ENCODE data around the gene UPK2. TPM values are rescaled to one million over a fixed set of nuclear protein-coding genes. Genes with fewer than 3 reads are reported as not detected.

Gene UPK2
- total RNA-seq, 1 experiment from 2014 or later, result not detected

GRCh38 chr11:118957968-118958367, 1.9 kb downstream of the UPK2 start:
- Mint-ChIP-seq H3K27ac (no peak overlapping the region), H3K4me3 (no peak overlapping the region), H3K27me3 (ENCODE audit: low read depth) (peaks cover 11% of the 10 kb centered on the region), H3K4me1 (peaks cover 14% of the 10 kb centered on the region), H3K9me3 (no peaks in the 10 kb centered on the region), H3K36me3 (no peaks in the 10 kb centered on the region)
- TF ChIP-seq GRHL2 (CRISPR knock-in tag; IDR thresholded peaks at IDR 0.05; ENCODE audit: insufficient replicate concordance, severe bottlenecking), result no peak
- no peak for TF ChIP-seq ZNF425 (CRISPR knock-in tag; conservative IDR thresholded peaks at IDR 0.05)
- no peak for TF ChIP-seq E2F5 (CRISPR knock-in tag; IDR thresholded peaks at IDR 0.05)
- no peak for TF ChIP-seq NFYB (CRISPR knock-in tag; conservative IDR thresholded peaks at IDR 0.05; ENCODE audit: low read depth)
- TF ChIP-seq TCF7 (CRISPR knock-in tag; IDR thresholded peaks at IDR 0.05; ENCODE audit: low read depth), result no peak
- ATAC-seq, result no peak
- no peak for DNase-seq (ENCODE audit: low spot score)
- ChIA-PET POLR2A (no interaction called here), CTCF (interaction anchor here (1.2 to 3.6 kb wide), 5 partner anchors 28 to 49 kb away, joined by 4 to 19 read pairs (median 12); partner anchors contain the start of gene CENATAC)

- POLR2A ChIA-PET, result no interaction called here
- TF ChIP-seq ARID4B (CRISPR knock-in tag; IDR thresholded peaks at IDR 0.05; ENCODE audit: borderline replicate concordance) (no peak), CBFB (CRISPR knock-in tag; IDR thresholded peaks at IDR 0.05; ENCODE audit: low read depth) (no peak)
- H3K36me3 Mint-ChIP-seq, result no peaks in the 10 kb centered on the region
- CTCF ChIA-PET, result no interaction called here
- no peak for DNase-seq (ENCODE audit: low spot score)
- ATAC-seq, result no peak
- H3K4me3 Mint-ChIP-seq, result no peak overlapping the region
- no peak overlapping the region for H3K27ac Mint-ChIP-seq
- peaks cover 8% of the 10 kb centered on the region for H3K27me3 Mint-ChIP-seq (ENCODE audit: low read depth)
- no peaks in the 10 kb centered on the region for H3K9me3 Mint-ChIP-seq
- H3K4me1 Mint-ChIP-seq, result peaks cover 14% of the 10 kb centered on the region
Measured at GRCh38 chr11:118958577-118958976, 2.5 kb downstream of the UPK2 start.

GRCh38 chr11:118961189-118961588, 5.1 kb downstream of the UPK2 start:
- ChIA-PET POLR2A (no interaction called here), CTCF (interaction anchor here (0.6 to 1.3 kb wide), 5 partner anchors 17 to 377 kb away, joined by 3 to 6 read pairs (median 3); no protein-coding TSS in a partner anchor)
- DNase-seq (ENCODE audit: low spot score), result no peak
- Mint-ChIP-seq H3K9me3 (no peaks in the 10 kb centered on the region), H3K27ac (no peak overlapping the region), H3K27me3 (ENCODE audit: low read depth) (no peaks in the 10 kb centered on the region; the same call in none of the 2 replicates), H3K4me3 (no peak overlapping the region), H3K36me3 (no peaks in the 10 kb centered on the region), H3K4me1 (peaks cover 3% of the 10 kb centered on the region; the same call in 1 of the 2 replicates)
- ATAC-seq, result no peak
- TF ChIP-seq TP53 (CRISPR knock-in tag; IDR thresholded peaks at IDR 0.05) (no peak), OVOL2 (CRISPR knock-in tag; IDR thresholded peaks at IDR 0.05; ENCODE audit: borderline replicate concordance) (no peak), ZNF138 (CRISPR knock-in tag; conservative IDR thresholded peaks at IDR 0.05) (no peak), ESRRA (CRISPR knock-in tag; IDR thresholded peaks at IDR 0.05; ENCODE audit: borderline replicate concordance) (no peak), FOXP1 (CRISPR knock-in tag; IDR thresholded peaks at IDR 0.05; ENCODE audit: borderline replicate concordance) (no peak), ELF4 (CRISPR knock-in tag; IDR thresholded peaks at IDR 0.05; ENCODE audit: low read depth) (no peak), TEAD1 (CRISPR knock-in tag; IDR thresholded peaks at IDR 0.05) (no peak), HMGXB4 (CRISPR knock-in tag; IDR thresholded peaks at IDR 0.05) (no peak), NFE2L1 (CRISPR knock-in tag; IDR thresholded peaks at IDR 0.05) (no peak), PRRX2 (CRISPR knock-in tag; IDR thresholded peaks at IDR 0.05) (no peak), AFF4 (CRISPR knock-in tag; IDR thresholded peaks at IDR 0.05; ENCODE audit: borderline replicate concordance) (no peak), ZNF232 (CRISPR knock-in tag; IDR thresholded peaks at IDR 0.05) (no peak)
